Uterus (tissue), 4 donors: ENCODE results near the gene ST3GAL5. TPM values are rescaled to one million over a fixed set of nuclear protein-coding genes. Genes with fewer than 3 reads are reported as not detected.

Source experiments
- DNase-seq, 2 donors: peaks; one replicate each; pipeline ENCODE4 v3.0.0-alpha.2; 2019 to 2020
- H3K27ac ChIP-seq, 2 donors: fragments of 200-600 bp; sonication (generic); 1 replicate in 1 of 2; 2 replicates in 1 of 2; pipeline ENCODE4 v1.5.1; 2016 to 2018
- H3K27me3 ChIP-seq, 2 donors: fragments of 200-600 bp; sonication (generic); one replicate each; pipeline ENCODE4 v1.5.1; 2018 to 2019; ENCODE audit warnings: control low read depth in 1 of 2
- H3K36me3 ChIP-seq, 2 donors: fragments of 200-600 bp; sonication (generic); one replicate each; pipeline ENCODE4 v1.5.1; 2019; ENCODE audit warnings: control low read depth in 1 of 2
- H3K4me1 ChIP-seq, 2 donors: fragments of 200-600 bp; sonication (generic); one replicate each; pipeline ENCODE4 v1.5.1; 2018 to 2019; ENCODE audit warnings: control low read depth in 1 of 2
- H3K4me3 ChIP-seq, 2 donors: fragments of 200-600 bp; sonication (generic); 1 replicate in 1 of 2; 2 replicates in 1 of 2; pipeline ENCODE4 v1.5.1; 2018 to 2019; ENCODE audit warnings: mild to moderate bottlenecking in 1 of 2
- H3K9me3 ChIP-seq, 2 donors: fragments of 200-600 bp; sonication (generic); one replicate each; pipeline ENCODE4 v1.5.1; 2019; ENCODE audit warnings: control low read depth in 1 of 2
- CTCF ChIP-seq, 4 experiments: fragments of 200-600 bp in 2 of 4; fragments of 450-650 bp in 2 of 4; sonication (generic) in 2 of 4; IDR thresholded peaks; one replicate each; pipeline ENCODE4 v1.5.1; 2016 to 2019; ENCODE audit warnings: antibody characterized with exemption in 4 of 4, mild to moderate bottlenecking in 2 of 4, moderate library complexity in 1 of 4
- POLR2A ChIP-seq, 2 donors: fragments of 450-650 bp; IDR thresholded peaks; one replicate each; pipeline ENCODE4 v1.6.1; 2016; ENCODE audit warnings: antibody characterized with exemption in 2 of 2, mild to moderate bottlenecking in 1 of 2, moderate library complexity in 1 of 2
- intact Hi-C: fragments of 100-400 bp; cut with DNase I; formaldehyde crosslinking; loops from one replicate; pipeline ENCODE4 v1.15.1; 2023; ENCODE audit warnings: low total_unique reads
- total RNA-seq, 4 donors: library from RNA; depleted of rRNA in 3 of 4; stranded (reverse); fragments of >200 nt in 3 of 4; gene quantifications; one replicate each; pipeline versions ENCODE4 v1.1.0 to v1.2.4, GENCODE V29; 2014 to 2023
- donor health status: DM: yes; HTN: yes; CAD: no.

ST3GAL5 gene
- 10 to 100 TPM; 12.3 to 52.9 (median 32.9) TPM for total RNA-seq

GRCh38 chr2:85888684-85889626, at the start of gene ST3GAL5:
Gene ST3GAL5 (minus strand): TSS chr2:85888990. CDS start chr2:85888905, 85 bp downstream.
- H3K36me3 ChIP-seq = no peaks in the 10 kb centered on the region

GRCh38 chr2:85938456-85938855, 49.7 kb upstream of the ST3GAL5 start:
- no peak for DNase-seq
- TF ChIP-seq POLR2A (IDR thresholded peaks at IDR 0.05) (no peak), CTCF (IDR thresholded peaks at IDR 0.05) (no peak)
- intact Hi-C loops = no loop called here
- no peaks in the 10 kb centered on the region for H3K4me1 ChIP-seq
- H3K9me3 ChIP-seq = no peaks in the 10 kb centered on the region
- H3K27ac ChIP-seq = no peak overlapping the region
- no peak overlapping the region for H3K4me3 ChIP-seq
- H3K27me3 ChIP-seq = no peaks in the 10 kb centered on the region
- H3K36me3 ChIP-seq = no peaks in the 10 kb centered on the region

More at GRCh38 chr2:85888684-85889626, at the start of gene ST3GAL5:
- no peaks in the 10 kb centered on the region for H3K27me3 ChIP-seq
- peak within 1 kb of the TSS; percentile 89 to 96 for H3K27ac ChIP-seq
- peaks cover 4 to 8% of the 10 kb centered on the region in 2 donors for H3K4me1 ChIP-seq
- peak; percentile 88 to 89 for DNase-seq
- no peaks in the 10 kb centered on the region for H3K9me3 ChIP-seq
- H3K4me3 ChIP-seq = peak within 1 kb of the TSS; percentile 44 to 89
- TF ChIP-seq CTCF (IDR thresholded peaks at IDR 0.05) (peak; percentile 56 to 65 (median 62)), POLR2A (IDR thresholded peaks at IDR 0.05) (peak; percentile 28 to 56)
- intact Hi-C loops = no loop called here

GRCh38 chr2:85937069-85937439, 48.3 kb upstream of the ST3GAL5 start:
- no peaks in the 10 kb centered on the region for H3K4me1 ChIP-seq
- H3K27ac ChIP-seq = peak overlapping the region in 1 of 2 donors; percentile 40
- no peak for TF ChIP-seq POLR2A (IDR thresholded peaks at IDR 0.05)
- no peak for TF ChIP-seq CTCF (IDR thresholded peaks at IDR 0.05)
- H3K9me3 ChIP-seq = no peaks in the 10 kb centered on the region
- no peaks in the 10 kb centered on the region for H3K36me3 ChIP-seq
- DNase-seq = no peak
- no peaks in the 10 kb centered on the region for H3K27me3 ChIP-seq
- intact Hi-C loops = no loop called here
- H3K4me3 ChIP-seq = no peak overlapping the region

- no peaks in the 10 kb centered on the region for H3K36me3 ChIP-seq
- TF ChIP-seq POLR2A (IDR thresholded peaks at IDR 0.05) (no peak), CTCF (IDR thresholded peaks at IDR 0.05) (no peak)
- no peaks in the 10 kb centered on the region for H3K9me3 ChIP-seq
- no peaks in the 10 kb centered on the region for H3K4me1 ChIP-seq
- DNase-seq = no peak
- H3K27me3 ChIP-seq = no peaks in the 10 kb centered on the region
- H3K27ac ChIP-seq = peak overlapping the region; percentile 40 to 68
- intact Hi-C loops = no loop called here
- H3K4me3 ChIP-seq = no peak overlapping the region
These were observed 47.8 kb upstream of the ST3GAL5 start for GRCh38 chr2:85936421-85937068.

- Histone ChIP-seq H3K4me1 (no peaks in the 10 kb centered on the region), H3K27me3 (no peaks in the 10 kb centered on the region), H3K36me3 (no peaks in the 10 kb centered on the region), H3K4me3 (no peak overlapping the region), H3K9me3 (no peaks in the 10 kb centered on the region), H3K27ac (peak overlapping the region; percentile 40 to 68)
- DNase-seq = no peak
- intact Hi-C loops = no loop called here
- no peak for TF ChIP-seq POLR2A (IDR thresholded peaks at IDR 0.05)
- TF ChIP-seq CTCF (IDR thresholded peaks at IDR 0.05) = no peak
These were observed 47.0 kb upstream of the ST3GAL5 start for GRCh38 chr2:85935746-85936208.
